ENCODE measurements around the gene KIF24. TPM values are rescaled to one million over a fixed set of nuclear protein-coding genes. Genes with fewer than 3 reads are reported as not detected.
"Not testable (repeated sequence)": the region's sequence is repeated elsewhere in the genome, so short reads cannot be mapped to it uniquely, and the experiment has no call there.

KIF24 gene
- total RNA-seq, 3 donors from 2014 or later, result 1.3 to 2.8 (median 1.8) TPM

DNA sequence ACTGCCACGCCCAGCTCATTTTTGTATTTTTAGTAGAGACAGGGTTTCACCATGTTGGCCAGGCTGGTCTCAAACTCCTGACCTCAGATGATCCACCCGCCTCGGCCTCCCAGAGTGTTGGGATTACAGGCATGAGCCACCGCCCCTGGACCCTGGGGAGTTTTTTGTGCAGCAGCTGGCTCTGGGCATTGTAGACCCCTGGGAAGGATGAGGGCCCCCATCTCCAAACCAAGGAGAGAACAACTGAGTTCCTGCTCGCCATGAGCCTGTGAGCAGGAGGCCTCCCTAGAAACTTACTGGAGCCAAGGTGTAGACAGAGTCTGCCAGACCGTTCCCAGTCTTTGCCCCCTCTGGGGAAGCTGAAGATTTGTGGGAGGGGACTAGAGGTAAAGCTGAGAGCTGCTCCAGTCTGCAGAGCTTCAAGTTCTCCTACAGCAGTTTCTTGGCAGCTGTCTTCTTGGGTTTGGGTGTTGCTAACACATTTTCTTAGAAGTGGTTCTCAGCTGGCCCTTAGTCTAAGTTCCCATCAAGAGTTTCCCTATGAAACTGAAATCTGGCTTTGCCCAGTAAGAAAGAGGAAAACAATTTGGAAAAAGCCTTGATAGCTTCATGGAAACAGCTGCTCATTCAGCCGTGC is 12.7 kb upstream of the KIF24 start:
- Histone ChIP-seq H3K4me3 (no peak overlapping the region), H3K4me1 (ENCODE audit: low read depth) (no peaks in the 10 kb centered on the region), H3K9me3 (no peaks in the 10 kb centered on the region), H3K36me3 (ENCODE audit: low read depth) (no peaks in the 10 kb centered on the region)
- TF ChIP-seq, protein P1, sequence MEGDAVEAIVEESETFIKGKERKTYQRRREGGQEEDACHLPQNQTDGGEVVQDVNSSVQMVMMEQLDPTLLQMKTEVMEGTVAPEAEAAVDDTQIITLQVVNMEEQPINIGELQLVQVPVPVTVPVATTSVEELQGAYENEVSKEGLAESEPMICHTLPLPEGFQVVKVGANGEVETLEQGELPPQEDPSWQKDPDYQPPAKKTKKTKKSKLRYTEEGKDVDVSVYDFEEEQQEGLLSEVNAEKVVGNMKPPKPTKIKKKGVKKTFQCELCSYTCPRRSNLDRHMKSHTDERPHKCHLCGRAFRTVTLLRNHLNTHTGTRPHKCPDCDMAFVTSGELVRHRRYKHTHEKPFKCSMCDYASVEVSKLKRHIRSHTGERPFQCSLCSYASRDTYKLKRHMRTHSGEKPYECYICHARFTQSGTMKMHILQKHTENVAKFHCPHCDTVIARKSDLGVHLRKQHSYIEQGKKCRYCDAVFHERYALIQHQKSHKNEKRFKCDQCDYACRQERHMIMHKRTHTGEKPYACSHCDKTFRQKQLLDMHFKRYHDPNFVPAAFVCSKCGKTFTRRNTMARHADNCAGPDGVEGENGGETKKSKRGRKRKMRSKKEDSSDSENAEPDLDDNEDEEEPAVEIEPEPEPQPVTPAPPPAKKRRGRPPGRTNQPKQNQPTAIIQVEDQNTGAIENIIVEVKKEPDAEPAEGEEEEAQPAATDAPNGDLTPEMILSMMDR (IDR thresholded peaks at IDR 0.05), result no peak
- ATAC-seq, result no peak
- intact Hi-C loops (cut with DNase I, micrococcal nuclease), result no loop called here
- DNase-seq, result no peak

DNA sequence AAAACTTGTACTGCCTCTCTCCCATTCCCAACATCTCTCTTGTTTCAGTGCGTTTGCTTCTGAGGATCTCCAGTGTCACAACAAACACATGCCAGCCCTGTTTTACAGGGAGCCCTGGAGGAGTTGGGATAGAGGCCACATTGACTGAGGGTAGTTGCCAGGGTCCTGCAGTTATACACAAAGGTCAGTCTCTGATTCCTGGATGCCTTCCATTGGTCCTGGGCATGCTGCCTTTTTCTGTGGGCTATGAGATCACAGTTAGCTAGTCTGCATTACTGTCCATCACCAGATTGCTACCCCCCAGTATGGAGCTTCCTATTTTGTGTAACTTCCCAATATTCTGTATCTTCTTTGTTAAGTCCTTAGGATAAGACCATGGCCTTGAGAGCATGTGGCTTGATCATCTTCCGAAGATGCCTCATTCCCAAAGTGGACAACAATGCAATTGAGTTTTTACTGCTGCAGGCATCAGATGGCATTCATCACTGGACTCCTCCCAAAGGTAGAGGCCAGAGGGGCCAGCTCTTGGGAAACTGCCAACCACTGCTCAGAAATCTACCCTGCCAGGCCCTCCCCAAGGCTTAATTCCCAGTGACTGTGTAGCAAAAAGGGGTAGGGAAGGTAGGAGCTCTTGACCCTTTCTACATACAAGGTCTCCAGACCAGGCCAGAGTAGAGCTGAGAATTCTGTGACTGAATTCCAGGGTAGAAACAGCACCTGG is 9.8 kb upstream of the KIF24 start:
- ATAC-seq (no peak), DNase-seq (no peak)
- Histone ChIP-seq H3K36me3 (ENCODE audit: low read depth) (no peaks in the 10 kb centered on the region), H3K4me1 (ENCODE audit: low read depth) (no peaks in the 10 kb centered on the region), H3K9me3 (no peaks in the 10 kb centered on the region), H3K4me3 (no peak overlapping the region)
- TF ChIP-seq, protein P1 (IDR thresholded peaks at IDR 0.05), result no peak
- intact Hi-C loops (cut with DNase I, micrococcal nuclease), result no loop called here

DNA sequence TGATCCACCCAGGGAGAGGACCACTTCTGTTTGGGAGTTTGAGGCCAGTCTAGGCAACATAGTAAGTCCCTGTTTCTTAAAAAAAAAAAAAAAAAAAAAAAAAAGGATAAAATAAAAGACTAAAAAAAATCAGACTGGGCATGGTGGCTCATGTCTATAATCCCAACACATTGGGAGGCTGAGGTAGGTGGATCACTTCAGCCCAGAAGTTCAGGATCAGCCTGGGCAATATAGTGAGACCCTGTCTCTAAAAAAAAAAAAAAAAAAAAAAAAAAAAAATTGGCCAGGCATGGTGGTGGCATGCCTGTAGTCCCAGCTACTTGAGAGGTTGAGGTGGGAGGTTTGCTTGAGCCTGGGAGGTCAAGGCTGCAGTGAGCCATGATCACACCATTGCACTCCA is 9.0 kb upstream of the KIF24 start:
- ATAC-seq; intact Hi-C loops (cut with DNase I, micrococcal nuclease); H3K36me3 ChIP-seq (ENCODE audit: low read depth): not testable (repeated sequence)

DNA sequence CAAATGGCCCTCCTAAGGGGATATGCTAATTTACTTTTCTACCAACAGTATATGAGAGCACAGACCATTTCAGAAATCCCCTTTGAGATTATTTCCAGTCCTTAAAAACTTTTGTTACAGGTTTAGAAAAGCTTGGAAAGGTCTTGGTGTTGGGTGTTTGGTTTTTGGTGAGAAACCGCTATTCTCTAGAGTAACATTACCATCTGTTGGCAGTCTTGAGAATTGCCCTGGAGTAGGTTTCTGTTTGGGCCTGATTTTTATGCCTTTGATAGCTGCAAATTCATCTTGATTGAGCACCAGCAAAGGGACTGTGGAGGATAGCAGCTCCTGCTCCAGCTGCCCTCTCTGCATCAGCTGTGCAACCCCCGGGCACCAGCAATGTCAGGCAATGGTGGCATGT is 8.3 kb upstream of the KIF24 start:
- TF ChIP-seq, protein P1 (IDR thresholded peaks at IDR 0.05), result no peak
- DNase-seq, result no peak
- Histone ChIP-seq H3K9me3 (no peaks in the 10 kb centered on the region), H3K36me3 (ENCODE audit: low read depth) (no peaks in the 10 kb centered on the region), H3K4me3 (no peak overlapping the region), H3K4me1 (ENCODE audit: low read depth) (no peaks in the 10 kb centered on the region)
- intact Hi-C loops (cut with DNase I, micrococcal nuclease), result no loop called here
- no peak for ATAC-seq

More for the DNA sequence above, 9.0 kb upstream of the KIF24 start:
- H3K9me3 ChIP-seq; H3K4me3 ChIP-seq; H3K4me1 ChIP-seq (ENCODE audit: low read depth); DNase-seq: not testable (repeated sequence)

DNA sequence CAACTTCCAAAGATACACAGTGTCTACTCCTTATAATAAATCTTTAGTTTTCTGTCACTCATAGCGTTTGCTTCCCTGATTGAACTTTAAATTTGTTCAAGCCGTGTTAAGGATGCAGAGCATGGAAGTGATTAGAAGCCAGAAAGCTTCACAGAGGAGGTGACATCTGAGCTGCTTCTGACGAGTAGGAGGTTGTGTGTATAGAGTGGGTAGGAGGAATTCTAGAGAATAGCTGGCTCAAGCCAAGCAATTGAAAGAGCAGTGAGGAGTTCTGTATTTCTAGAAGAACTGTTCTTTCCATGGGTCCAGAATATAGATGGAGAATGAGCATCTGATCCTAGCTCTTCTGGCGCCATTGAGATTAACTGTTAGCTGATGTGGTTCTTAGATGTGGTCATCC is 6.3 kb upstream of the KIF24 start:
- no peak overlapping the region for H3K4me3 ChIP-seq
- intact Hi-C loops (cut with DNase I, micrococcal nuclease), result no loop called here
- no peaks in the 10 kb centered on the region for H3K36me3 ChIP-seq (ENCODE audit: low read depth)
- H3K9me3 ChIP-seq, result no peaks in the 10 kb centered on the region
- TF ChIP-seq, protein P1 (IDR thresholded peaks at IDR 0.05), result no peak
- DNase-seq, result no peak
- H3K4me1 ChIP-seq (ENCODE audit: low read depth), result peaks cover 10% of the 10 kb centered on the region
- no peak for ATAC-seq

DNA sequence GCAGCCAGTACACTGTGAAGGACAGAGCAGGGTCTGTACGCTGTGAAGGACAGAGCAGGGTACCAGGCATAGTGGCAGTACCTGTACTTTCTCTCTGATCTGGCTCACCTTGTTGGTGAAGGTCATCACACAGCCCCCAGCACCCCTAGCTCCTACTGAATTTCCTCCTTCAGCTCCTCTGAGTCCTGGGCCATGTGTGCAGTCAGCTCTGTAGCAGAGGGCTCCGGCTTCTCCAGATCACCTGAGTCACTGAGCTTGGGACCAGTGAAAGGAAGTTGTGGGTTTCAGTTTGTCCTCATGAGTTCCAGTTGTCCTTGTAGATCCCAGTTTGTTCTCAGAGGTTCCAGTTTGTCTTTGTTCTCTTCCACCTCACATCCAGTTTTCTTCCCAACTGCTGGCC is 5.8 kb upstream of the KIF24 start:
- H3K9me3 ChIP-seq, result no peaks in the 10 kb centered on the region
- TF ChIP-seq, protein P1 (IDR thresholded peaks at IDR 0.05), result no peak
- H3K36me3 ChIP-seq (ENCODE audit: low read depth), result no peaks in the 10 kb centered on the region
- no peak for DNase-seq
- H3K4me3 ChIP-seq, result no peak overlapping the region
- intact Hi-C loops (cut with DNase I, micrococcal nuclease), result no loop called here
- H3K4me1 ChIP-seq (ENCODE audit: low read depth), result peaks cover 14% of the 10 kb centered on the region
- no peak for ATAC-seq
